Neural cell (in vitro differentiated cells): ENCODE results near the gene ITGB1.

Source experiments
- CTCF ChIP-seq: fragments of 450-650 bp; IDR thresholded peaks from 2 replicates; pipeline ENCODE4 v1.5.1; 2014; ENCODE audit warnings: antibody characterized with exemption, mild to moderate bottlenecking, moderate library complexity; ENCODE audit not compliant: poor library complexity, severe bottlenecking
- EZH2 ChIP-seq: fragments of 200-600, 300-800 bp; shearing (Covaris generic), sonication (generic); IDR thresholded peaks from 2 replicates; pipeline ENCODE4 v1.6.1; 2014; ENCODE audit warnings: antibody characterized with exemption, low read length, borderline replicate concordance, mild to moderate bottlenecking; ENCODE audit not compliant: insufficient read depth, poor library complexity, severe bottlenecking
- POLR2AphosphoS5 ChIP-seq: IDR thresholded peaks from 2 replicates; pipeline ENCODE4 v1.6.1; 2012
- RAD21 ChIP-seq: fragments of 450-650 bp; conservative IDR thresholded peaks from 2 replicates; pipeline ENCODE4 v1.6.1; 2014; ENCODE audit warnings: antibody characterized with exemption, mild to moderate bottlenecking, moderate library complexity
- REST ChIP-seq: IDR thresholded peaks from 2 replicates; pipeline ENCODE4 v1.6.1; 2012; ENCODE audit warnings: borderline replicate concordance
- TAF1 ChIP-seq: IDR thresholded peaks from 2 replicates; pipeline ENCODE4 v1.6.1; 2012; ENCODE audit warnings: low read depth

- TF ChIP-seq RAD21, result no peak
- no peak for TF ChIP-seq CTCF
- TF ChIP-seq POLR2AphosphoS5, result no peak
- no peak for TF ChIP-seq REST
- TF ChIP-seq EZH2, result no peak
- TF ChIP-seq TAF1, result no peak
These were observed 29.1 kb upstream of the ITGB1 start for GRCh38 chr10:32987172-32987571.
